HepG2 (cell line): ENCODE results near the gene DMAC2L. TPM values are rescaled to one million over a fixed set of nuclear protein-coding genes. Genes with fewer than 3 reads are reported as not detected.
A peak's percentile ranks its signal among the peaks of the same experiment; 100 is the strongest.

Experiments
- ATF7-NPFF ChIP-seq: sonication (generic); formaldehyde crosslinking; IDR thresholded peaks from 2 replicates; pipeline ENCODE4 v1.8.1; 2023; ENCODE audit warnings: mild to moderate bottlenecking, low read depth, missing genetic modification reagents, moderate library complexity
- CHD2 ChIP-seq: IDR thresholded peaks from 2 replicates; pipeline ENCODE4 v1.6.1; 2011; ENCODE audit warnings: low read depth, low read length, improper control_type of control experiment
- GATAD1 ChIP-seq: IDR thresholded peaks from 2 replicates; pipeline ENCODE4 v1.6.1; 2016; ENCODE audit warnings: missing genetic modification reagents, missing compliant biosample characterization
- GPBP1L1 ChIP-seq: sonication (generic); formaldehyde crosslinking; IDR thresholded peaks from 2 replicates; pipeline ENCODE4 v1.5.0; 2020; ENCODE audit warnings: mild to moderate bottlenecking, missing genetic modification reagents
- JUN ChIP-seq: sonication (generic); formaldehyde crosslinking; IDR thresholded peaks from 2 replicates; pipeline ENCODE4 v1.4.0; 2020; ENCODE audit warnings: mild to moderate bottlenecking, missing genetic modification reagents
- NR2C2 ChIP-seq: sonication (generic); formaldehyde crosslinking; IDR thresholded peaks from 2 replicates; pipeline ENCODE4 v1.4.0; 2020; ENCODE audit warnings: missing genetic modification reagents, mild to moderate bottlenecking, moderate library complexity, borderline replicate concordance
- SMC3 ChIP-seq: IDR thresholded peaks from 2 replicates; pipeline ENCODE4 v1.6.1; 2011; ENCODE audit warnings: low read length, improper control_type of control experiment
- SNAPC5 ChIP-seq: sonication (generic); formaldehyde crosslinking; IDR thresholded peaks from 2 replicates; pipeline ENCODE4 v1.8.1; 2023; ENCODE audit warnings: mild to moderate bottlenecking, missing genetic modification reagents, borderline replicate concordance
- SOX6 ChIP-seq, 2 experiments: fragments of 450-650 bp in 1 of 2; sonication (generic) in 1 of 2; formaldehyde crosslinking in 1 of 2; IDR thresholded peaks; 2 replicates each; pipeline versions ENCODE4 v1.4.0 to v1.6.1; 2017 to 2020; ENCODE audit warnings: antibody characterized with exemption in 1 of 2, mild to moderate bottlenecking in 1 of 2, missing genetic modification reagents in 1 of 2
- YEATS4 ChIP-seq: sonication (generic); formaldehyde crosslinking; IDR thresholded peaks from 2 replicates; pipeline ENCODE4 v1.4.0; 2020; ENCODE audit warnings: missing genetic modification reagents, borderline replicate concordance
- ZBTB40 ChIP-seq, 2 experiments: fragments of 450-650 bp in 1 of 2; sonication (generic) in 1 of 2; formaldehyde crosslinking in 1 of 2; IDR thresholded peaks; 2 replicates each; pipeline versions ENCODE4 v1.6.1 to v1.8.0; 2016 to 2022; ENCODE audit warnings: antibody characterized with exemption in 1 of 2, mild to moderate bottlenecking in 1 of 2, missing genetic modification reagents in 1 of 2
- ZFP41 ChIP-seq: sonication (generic); formaldehyde crosslinking; IDR thresholded peaks from 2 replicates; pipeline ENCODE4 v1.4.0; 2020; ENCODE audit warnings: mild to moderate bottlenecking, missing genetic modification reagents, borderline replicate concordance
- ZNF317 ChIP-seq: sonication (generic); formaldehyde crosslinking; IDR thresholded peaks from 2 replicates; pipeline ENCODE4 v1.5.0; 2020; ENCODE audit warnings: mild to moderate bottlenecking, missing genetic modification reagents
- ZNF468 ChIP-seq: sonication (generic); formaldehyde crosslinking; IDR thresholded peaks from 2 replicates; pipeline ENCODE4 v1.8.0; 2022; ENCODE audit warnings: mild to moderate bottlenecking, moderate library complexity, missing genetic modification reagents
- ZNF678 ChIP-seq: sonication (generic); formaldehyde crosslinking; IDR thresholded peaks from 2 replicates; pipeline ENCODE4 v1.4.0; 2020; ENCODE audit warnings: mild to moderate bottlenecking, missing genetic modification reagents
- ZNF720 ChIP-seq: sonication (generic); formaldehyde crosslinking; IDR thresholded peaks from 2 replicates; pipeline ENCODE4 v1.4.0; 2020; ENCODE audit warnings: missing genetic modification reagents
- ZNF839 ChIP-seq: sonication (generic); formaldehyde crosslinking; IDR thresholded peaks from 2 replicates; pipeline ENCODE4 v1.4.0; 2020; ENCODE audit warnings: missing genetic modification reagents, mild to moderate bottlenecking, borderline replicate concordance
- ZNF850 ChIP-seq: sonication (generic); formaldehyde crosslinking; conservative IDR thresholded peaks from 2 replicates; pipeline ENCODE4 v1.9.0; 2021; ENCODE audit warnings: mild to moderate bottlenecking, missing genetic modification reagents
- ZSCAN22 ChIP-seq: sonication (generic); formaldehyde crosslinking; IDR thresholded peaks from 2 replicates; pipeline ENCODE4 v1.4.0; 2020; ENCODE audit warnings: mild to moderate bottlenecking, missing genetic modification reagents
- polyA plus RNA-seq, 8 experiments: library from polyadenylated mRNA; depleted of rRNA in 3 of 8; stranded (reverse) in 7 of 8; unstranded in 1 of 8; fragments of >200 nt; fragmentation: Illumina TruSeq in 4 of 8; extraction: Trizol in 4 of 8; gene quantifications; 2 replicates each; pipeline versions ENCODE4 v1.2.1 to v1.2.3, GENCODE V29; 2011 to 2016; ENCODE audit warnings: low read depth in 4 of 8, missing spikeins in 1 of 8, mixed read lengths in 1 of 8; ENCODE audit not compliant: insufficient read depth in 1 of 8
- total RNA-seq, 5 experiments: library from RNA; depleted of rRNA; stranded (reverse); fragments of >200 nt; fragmentation: Illumina TruSeq; extraction: Trizol; gene quantifications; 2 replicates each; pipeline ENCODE4 v1.2.3, GENCODE V29; 2016; ENCODE audit warnings: low read depth in 1 of 5

DMAC2L gene
- total and polyA plus RNA-seq, 2 of the 13 experiments (the other 11 are each of a cell fraction or from before 2014, with no cell fraction given) = 19.4 to 23.2 TPM

- no peak for TF ChIP-seq ZBTB40 (IDR thresholded peaks at IDR 0.05)
- TF ChIP-seq ZBTB40 (CRISPR knock-in tag; IDR thresholded peaks at IDR 0.05) = peak; percentile 92
- no peak for TF ChIP-seq GPBP1L1
- TF ChIP-seq ZSCAN22 (CRISPR knock-in tag) = no peak; the same call in 1 of the 2 replicates
- no peak for TF ChIP-seq SOX6 (IDR thresholded peaks at IDR 0.05)
- peak; percentile 70 for TF ChIP-seq SOX6 (CRISPR knock-in tag; IDR thresholded peaks at IDR 0.05)
- TF ChIP-seq SNAPC5 = 0 out of 2 replicates have a peak, but pooled peaks have one; percentile 27
- TF ChIP-seq ZNF468 (CRISPR knock-in tag) = 0 out of 2 replicates have a peak, but pooled peaks have one; percentile 39
- TF ChIP-seq ZNF850 = no peak
- peak; percentile 82 for TF ChIP-seq NR2C2 (CRISPR knock-in tag)
- peak; percentile 91 for TF ChIP-seq ATF7-NPFF (CRISPR knock-in tag)
- TF ChIP-seq YEATS4 = peak; percentile 91
- no peak for TF ChIP-seq SMC3
- no peak for TF ChIP-seq CHD2
- peak; percentile 93 for TF ChIP-seq ZNF839 (CRISPR knock-in tag)
- TF ChIP-seq JUN (CRISPR knock-in tag) = no peak
- peak; percentile 34; the same call in 1 of the 2 replicates for TF ChIP-seq ZNF678 (CRISPR knock-in tag)
- peak; percentile 93; the same call in 1 of the 2 replicates for TF ChIP-seq ZFP41
- TF ChIP-seq GATAD1 (CRISPR knock-in tag) = peak; percentile 76
- no peak for TF ChIP-seq ZNF720 (CRISPR knock-in tag)
- TF ChIP-seq ZNF317 (CRISPR knock-in tag) = peak; percentile 73; the same call in 1 of the 2 replicates
Measured at GRCh38 chr14:50311972-50312733, at the start of gene DMAC2L, which contains the start of gene L2HGDH (continued).
